Measurements from ENCODE around the gene NOCT. TPM values are rescaled to one million over a fixed set of nuclear protein-coding genes. Genes with fewer than 3 reads are reported as not detected.

The NOCT gene, protein sequence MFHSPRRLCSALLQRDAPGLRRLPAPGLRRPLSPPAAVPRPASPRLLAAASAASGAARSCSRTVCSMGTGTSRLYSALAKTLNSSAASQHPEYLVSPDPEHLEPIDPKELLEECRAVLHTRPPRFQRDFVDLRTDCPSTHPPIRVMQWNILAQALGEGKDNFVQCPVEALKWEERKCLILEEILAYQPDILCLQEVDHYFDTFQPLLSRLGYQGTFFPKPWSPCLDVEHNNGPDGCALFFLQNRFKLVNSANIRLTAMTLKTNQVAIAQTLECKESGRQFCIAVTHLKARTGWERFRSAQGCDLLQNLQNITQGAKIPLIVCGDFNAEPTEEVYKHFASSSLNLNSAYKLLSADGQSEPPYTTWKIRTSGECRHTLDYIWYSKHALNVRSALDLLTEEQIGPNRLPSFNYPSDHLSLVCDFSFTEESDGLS
- total RNA-seq: 4.2 TPM
- polyA plus RNA-seq (ENCODE audit: insufficient read depth in 1 of 8, insufficient read length in 8 of 8, low replicate concordance in 1 of 8): 1 to 10 TPM; 2.8 to 3.9 (median 3.2) TPM
- long read RNA-seq, donor 1: 0 reads
- long read RNA-seq, donor 2: 0 reads
- long read RNA-seq, donor 3, partial matches to known transcripts: 16 of 35 reads
- long read RNA-seq, donor 3, other reads (novel, unspliced or antisense): 19 of 35 reads
- long read RNA-seq, donor 4: 0 reads
- long read RNA-seq, donor 5, partial matches to known transcripts: 0 of 5 reads
- long read RNA-seq, donor 5, other reads (novel, unspliced or antisense): 0 of 5 reads
- long read RNA-seq, donor 6, partial matches to known transcripts: 17 of 30 reads
- long read RNA-seq, donor 6, other reads (novel, unspliced or antisense): 12 of 30 reads
- long read RNA-seq, donor 7, partial matches to known transcripts: 0 of 1 reads
- long read RNA-seq, donor 7, other reads (novel, unspliced or antisense): 0 of 1 reads
- long read RNA-seq, donor 8: 0 reads
- long read RNA-seq, donor 9, partial matches to known transcripts: 0 of 1 reads
- long read RNA-seq, donor 9, other reads (novel, unspliced or antisense): 0 of 1 reads
- long read RNA-seq, donor 10, partial matches to known transcripts: 30 of 31 reads
- long read RNA-seq, donor 10, other reads (novel, unspliced or antisense): 0 of 31 reads
- long read RNA-seq, donor 11: 0 reads

DNA sequence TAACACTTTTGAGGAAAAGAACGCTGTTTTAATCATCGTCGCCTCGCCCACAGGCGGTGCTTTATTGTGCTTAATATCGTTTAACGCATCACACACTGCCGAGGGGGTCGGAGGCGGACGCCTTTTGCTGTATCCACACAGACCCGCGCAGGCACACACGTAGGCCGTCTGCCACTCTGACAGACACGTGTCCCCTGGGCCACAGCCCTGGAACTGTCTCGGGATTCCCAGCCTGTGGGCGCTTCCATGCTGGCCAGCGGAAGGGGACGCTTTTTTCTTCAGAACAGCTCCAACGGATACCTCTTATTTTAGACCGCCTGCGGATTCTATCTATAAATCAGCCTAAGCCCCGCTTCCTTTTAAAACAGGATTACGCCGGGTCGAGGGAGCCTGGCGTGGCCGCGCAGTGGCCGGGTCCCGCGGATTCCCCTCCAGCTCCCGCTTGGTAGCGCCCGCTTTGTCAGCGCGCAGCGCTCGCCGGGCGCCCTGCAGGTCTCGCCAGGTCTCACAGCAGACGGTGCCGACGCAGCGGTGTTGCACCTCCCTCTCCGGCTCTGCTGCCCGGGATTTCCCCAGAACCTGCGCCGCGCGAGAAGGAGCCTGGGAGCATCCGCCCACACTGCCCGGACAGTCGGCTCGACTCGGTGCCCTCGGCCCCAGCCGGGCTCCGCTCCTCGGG is at the start of gene NOCT:
Gene NOCT, plus strand, starts transcription at position 513 of the 679 bp plus-strand sequence. CDS start 201 bp downstream, outside the sequence.
- 0% methylated on average over 60 of the region's 62 CpGs for WGBS (ENCODE audit: insufficient coverage)
- peak; percentile 94 for DNase-seq
- peak within 1 kb of the TSS; percentile 68 for H3K4me3 ChIP-seq (ENCODE audit: low read length)
- H3K9me3 ChIP-seq (replicated peaks; ENCODE audit: control insufficient read depth, low read depth, low read length): no peaks in the 10 kb centered on the region
- no peaks in the 10 kb centered on the region for H3K36me3 ChIP-seq (ENCODE audit: control insufficient read depth, insufficient read depth, low read length)
- no peaks in the 10 kb centered on the region for H3K27me3 ChIP-seq (ENCODE audit: control insufficient read depth, insufficient read depth, low read length)
- peaks cover 13% of the 10 kb centered on the region for H3K4me1 ChIP-seq (ENCODE audit: control insufficient read depth, insufficient read depth, low read length)
- peak within 1 kb of the TSS; percentile 91 for H3K27ac ChIP-seq (ENCODE audit: low read length)

DNA sequence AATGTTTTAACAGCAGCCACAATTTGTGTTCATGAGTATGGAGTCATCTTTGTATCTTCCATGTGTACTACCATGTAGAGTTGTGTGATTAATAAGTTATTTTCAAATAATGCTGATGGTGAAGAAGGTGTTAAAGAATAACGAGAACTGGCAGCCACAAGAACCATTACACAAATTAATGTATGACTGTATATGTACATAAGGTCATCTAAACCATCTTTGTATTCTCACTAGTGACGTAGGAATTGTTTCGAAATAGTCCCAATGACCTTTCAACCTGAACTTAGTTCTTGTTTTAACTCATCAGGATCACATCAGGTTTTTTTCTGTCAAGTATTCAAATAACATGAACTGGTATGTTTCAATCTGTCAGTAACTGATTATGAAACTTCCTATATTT is 48.3 kb upstream of the NOCT start:
- no peak overlapping the region for H3K4me3 ChIP-seq (ENCODE audit: low read length)
- DNase-seq: no peak
- H3K36me3 ChIP-seq (ENCODE audit: control insufficient read depth, insufficient read depth, low read length): no peaks in the 10 kb centered on the region
- H3K27me3 ChIP-seq (ENCODE audit: control insufficient read depth, insufficient read depth, low read length): no peaks in the 10 kb centered on the region
- no CpG with 5 or more reads among the region's 3 CpGs for WGBS (ENCODE audit: insufficient coverage)
- no peaks in the 10 kb centered on the region for H3K4me1 ChIP-seq (ENCODE audit: control insufficient read depth, insufficient read depth, low read length)
- no peak overlapping the region for H3K27ac ChIP-seq (ENCODE audit: low read length)
- H3K9me3 ChIP-seq (replicated peaks; ENCODE audit: control insufficient read depth, low read depth, low read length): no peaks in the 10 kb centered on the region

DNA sequence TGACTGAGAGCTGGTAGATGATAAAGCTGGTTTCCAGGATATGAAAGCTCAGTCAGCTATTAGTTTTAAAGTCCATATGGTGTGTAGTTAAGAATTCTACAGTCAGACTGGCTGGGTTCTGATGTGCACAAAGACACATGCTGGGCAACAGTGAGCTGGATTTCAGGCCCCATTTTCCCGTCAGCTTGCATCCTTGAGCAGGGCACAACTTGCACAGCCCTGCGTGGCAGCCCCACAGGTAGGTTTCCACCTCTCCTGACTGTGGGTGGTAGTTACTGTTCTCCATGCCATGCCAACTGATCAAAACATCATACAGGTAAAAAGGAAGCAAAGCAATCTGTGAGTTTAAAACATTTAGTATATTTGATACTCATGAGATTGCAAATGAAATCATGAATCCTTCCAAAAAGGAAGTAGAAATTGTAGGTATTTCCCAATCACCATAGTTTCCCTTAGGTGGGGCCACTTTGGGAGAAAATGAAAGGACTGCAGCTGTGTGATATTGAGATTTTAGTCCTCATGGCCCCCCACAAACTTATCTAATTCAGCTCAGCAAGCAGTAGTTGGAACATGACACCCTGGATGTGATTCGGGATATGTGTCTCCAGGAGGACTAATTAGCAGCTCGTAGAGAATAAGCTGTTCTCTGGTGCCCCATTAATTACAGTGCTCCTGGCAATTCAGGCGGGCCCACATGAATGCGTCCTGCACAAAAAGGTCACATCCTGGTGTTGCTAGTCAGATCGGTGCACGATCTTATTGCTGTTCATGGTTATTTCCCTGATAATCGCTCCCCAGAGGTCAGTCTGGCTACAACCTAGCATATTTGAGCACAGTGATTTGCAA is 42.4 kb upstream of the NOCT start:
- no peaks in the 10 kb centered on the region for H3K9me3 ChIP-seq (replicated peaks; ENCODE audit: control insufficient read depth, low read depth, low read length)
- H3K4me1 ChIP-seq (ENCODE audit: control insufficient read depth, insufficient read depth, low read length): peaks cover 4% of the 10 kb centered on the region
- no peak overlapping the region for H3K27ac ChIP-seq (ENCODE audit: low read length)
- H3K4me3 ChIP-seq (ENCODE audit: low read length): no peak overlapping the region
- 10% methylated on average over 7 of the region's 9 CpGs for WGBS (ENCODE audit: insufficient coverage)
- H3K27me3 ChIP-seq (ENCODE audit: control insufficient read depth, insufficient read depth, low read length): no peaks in the 10 kb centered on the region
- DNase-seq: peak; percentile 54
- H3K36me3 ChIP-seq (ENCODE audit: control insufficient read depth, insufficient read depth, low read length): no peaks in the 10 kb centered on the region

DNA sequence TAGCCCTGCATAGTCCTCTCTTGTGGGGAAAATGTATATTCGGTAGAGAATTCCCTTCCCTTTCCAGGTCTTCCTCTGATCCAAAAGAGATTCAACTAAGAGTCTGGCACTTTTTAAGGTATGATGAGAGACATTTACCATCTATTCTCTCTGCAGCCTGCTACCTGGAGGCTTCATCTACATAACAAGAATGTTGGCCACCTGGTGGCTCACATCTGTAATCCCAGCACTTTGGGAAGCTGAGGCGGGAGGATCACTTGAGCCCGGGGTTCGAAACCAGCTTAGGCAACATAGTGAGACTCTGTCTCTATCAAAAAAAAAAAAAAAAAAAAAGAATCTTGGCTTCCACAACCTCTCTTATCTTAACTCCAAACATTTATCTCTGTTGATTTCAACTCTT is 40.4 kb upstream of the NOCT start:
- no peak overlapping the region for H3K27ac ChIP-seq (ENCODE audit: low read length)
- DNase-seq: no peak
- no CpG with 5 or more reads among the region's 4 CpGs for WGBS (ENCODE audit: insufficient coverage)
- peaks cover 4% of the 10 kb centered on the region for H3K4me1 ChIP-seq (ENCODE audit: control insufficient read depth, insufficient read depth, low read length)
- H3K9me3 ChIP-seq (replicated peaks; ENCODE audit: control insufficient read depth, low read depth, low read length): no peaks in the 10 kb centered on the region
- H3K4me3 ChIP-seq (ENCODE audit: low read length): no peak overlapping the region
- no peaks in the 10 kb centered on the region for H3K36me3 ChIP-seq (ENCODE audit: control insufficient read depth, insufficient read depth, low read length)
- no peaks in the 10 kb centered on the region for H3K27me3 ChIP-seq (ENCODE audit: control insufficient read depth, insufficient read depth, low read length)

DNA sequence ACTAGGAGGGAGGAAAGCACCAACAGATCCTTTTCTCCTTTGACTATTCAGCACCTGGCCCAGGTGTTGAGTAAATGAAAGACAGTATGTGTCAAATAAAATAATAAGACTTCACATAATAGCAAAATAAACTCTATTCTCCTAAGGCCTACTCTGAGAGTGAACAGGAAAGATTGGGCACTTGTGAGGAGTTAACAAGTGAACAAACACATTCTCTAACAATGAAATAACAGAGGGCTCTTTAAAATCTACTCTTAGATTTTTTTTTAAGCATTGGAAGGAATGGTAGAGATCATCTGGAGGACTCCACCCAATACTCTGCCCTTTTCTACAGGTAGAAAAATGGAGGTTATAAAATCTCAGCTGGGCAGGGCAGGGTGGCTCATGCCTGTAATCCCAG is 39.1 kb upstream of the NOCT start:
- Histone ChIP-seq H3K4me3 (ENCODE audit: low read length) (no peak overlapping the region), H3K4me1 (ENCODE audit: control insufficient read depth, insufficient read depth, low read length) (peaks cover 4% of the 10 kb centered on the region), H3K36me3 (ENCODE audit: control insufficient read depth, insufficient read depth, low read length) (no peaks in the 10 kb centered on the region), H3K9me3 (replicated peaks; ENCODE audit: control insufficient read depth, low read depth, low read length) (no peaks in the 10 kb centered on the region), H3K27me3 (ENCODE audit: control insufficient read depth, insufficient read depth, low read length) (no peaks in the 10 kb centered on the region), H3K27ac (ENCODE audit: low read length) (no peak overlapping the region)
- no peak for DNase-seq

DNA sequence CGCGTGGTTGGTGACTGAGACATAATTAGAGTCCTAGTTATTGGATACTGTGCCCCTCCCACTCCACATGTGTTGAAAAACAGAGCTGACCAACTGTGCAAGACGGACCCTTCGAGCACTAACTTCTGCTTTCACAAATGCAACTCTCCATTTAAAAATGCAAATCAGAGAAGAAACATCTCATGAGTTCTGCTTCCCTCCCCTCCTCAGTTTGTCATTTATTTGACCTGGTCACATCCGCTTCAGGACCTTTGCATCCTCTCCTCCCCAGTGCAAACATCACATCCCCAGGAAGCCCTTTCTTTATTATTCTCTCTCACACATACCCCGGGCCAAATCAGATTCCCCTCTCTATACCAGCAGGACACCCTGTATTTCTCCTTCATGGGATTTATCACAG is 38.1 kb upstream of the NOCT start:
- DNase-seq: no peak
- 73% methylated on average over 3 of the region's 6 CpGs for WGBS (ENCODE audit: insufficient coverage)
- H3K4me3 ChIP-seq (ENCODE audit: low read length): no peak overlapping the region
- no peak overlapping the region for H3K27ac ChIP-seq (ENCODE audit: low read length)
- H3K36me3 ChIP-seq (ENCODE audit: control insufficient read depth, insufficient read depth, low read length): no peaks in the 10 kb centered on the region
- H3K4me1 ChIP-seq (ENCODE audit: control insufficient read depth, insufficient read depth, low read length): peaks cover 4% of the 10 kb centered on the region
- H3K9me3 ChIP-seq (replicated peaks; ENCODE audit: control insufficient read depth, low read depth, low read length): no peaks in the 10 kb centered on the region
- no peaks in the 10 kb centered on the region for H3K27me3 ChIP-seq (ENCODE audit: control insufficient read depth, insufficient read depth, low read length)

DNA sequence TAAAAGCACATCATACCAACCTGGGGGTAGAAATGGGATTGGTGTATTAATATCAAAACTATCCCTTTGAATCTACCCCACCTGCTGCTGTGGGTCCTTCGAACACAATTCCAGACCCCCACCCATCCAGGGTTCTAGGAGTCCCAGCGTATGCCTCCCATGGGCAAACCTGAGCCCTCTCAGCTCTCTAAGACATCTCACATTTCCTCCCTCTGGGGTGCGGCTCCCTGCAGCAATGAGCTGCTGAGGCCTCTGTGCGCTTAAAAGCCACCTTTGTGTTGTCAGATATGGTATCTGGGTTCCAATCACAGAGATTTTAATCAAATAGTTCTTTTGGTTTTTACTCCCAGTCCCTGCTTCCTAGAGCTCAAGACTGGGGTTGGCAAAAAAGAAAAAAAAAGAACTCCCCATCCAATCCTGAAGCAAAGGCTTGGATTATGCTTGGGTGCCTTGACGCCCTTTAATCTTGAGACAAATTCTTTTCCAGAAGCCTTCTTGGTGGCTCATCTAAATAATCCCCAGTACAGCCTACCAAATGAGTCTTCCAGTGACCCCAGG is 37.5 kb upstream of the NOCT start:
- peaks cover 4% of the 10 kb centered on the region for H3K4me1 ChIP-seq (ENCODE audit: control insufficient read depth, insufficient read depth, low read length)
- no peaks in the 10 kb centered on the region for H3K9me3 ChIP-seq (replicated peaks; ENCODE audit: control insufficient read depth, low read depth, low read length)
- DNase-seq: no peak
- H3K27ac ChIP-seq (ENCODE audit: low read length): no peak overlapping the region
- no peaks in the 10 kb centered on the region for H3K27me3 ChIP-seq (ENCODE audit: control insufficient read depth, insufficient read depth, low read length)
- no peaks in the 10 kb centered on the region for H3K36me3 ChIP-seq (ENCODE audit: control insufficient read depth, insufficient read depth, low read length)
- 79% methylated on average over 3 of the region's 5 CpGs for WGBS (ENCODE audit: insufficient coverage)
- H3K4me3 ChIP-seq (ENCODE audit: low read length): no peak overlapping the region

DNA sequence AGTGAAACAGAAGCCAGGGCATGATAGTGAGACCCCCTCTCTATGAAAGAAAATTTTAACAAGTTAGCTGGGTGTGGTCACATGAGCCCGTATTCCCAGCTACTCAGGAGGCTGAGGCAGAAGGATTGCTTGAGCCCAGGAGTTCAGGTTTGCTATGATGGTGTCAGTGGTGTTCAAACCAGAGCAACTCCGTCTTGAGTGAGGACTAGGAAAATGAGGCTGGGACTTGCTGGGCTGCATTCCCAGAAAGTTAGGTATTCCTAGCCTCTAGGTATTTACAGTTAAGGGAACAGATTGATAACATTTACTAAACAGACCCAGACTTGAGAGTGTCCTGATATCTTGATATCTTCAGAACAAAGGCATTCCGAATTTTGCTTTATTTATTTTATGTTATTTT is 37.0 kb upstream of the NOCT start:
- no peaks in the 10 kb centered on the region for H3K27me3 ChIP-seq (ENCODE audit: control insufficient read depth, insufficient read depth, low read length)
- WGBS (ENCODE audit: insufficient coverage): 79% methylated on average over 2 of the region's 3 CpGs
- peaks cover under 1% of the 10 kb centered on the region for H3K4me1 ChIP-seq (ENCODE audit: control insufficient read depth, insufficient read depth, low read length)
- H3K4me3 ChIP-seq (ENCODE audit: low read length): no peak overlapping the region
- DNase-seq: no peak
- no peaks in the 10 kb centered on the region for H3K36me3 ChIP-seq (ENCODE audit: control insufficient read depth, insufficient read depth, low read length)
- H3K27ac ChIP-seq (ENCODE audit: low read length): no peak overlapping the region
- H3K9me3 ChIP-seq (replicated peaks; ENCODE audit: control insufficient read depth, low read depth, low read length): no peaks in the 10 kb centered on the region

DNA sequence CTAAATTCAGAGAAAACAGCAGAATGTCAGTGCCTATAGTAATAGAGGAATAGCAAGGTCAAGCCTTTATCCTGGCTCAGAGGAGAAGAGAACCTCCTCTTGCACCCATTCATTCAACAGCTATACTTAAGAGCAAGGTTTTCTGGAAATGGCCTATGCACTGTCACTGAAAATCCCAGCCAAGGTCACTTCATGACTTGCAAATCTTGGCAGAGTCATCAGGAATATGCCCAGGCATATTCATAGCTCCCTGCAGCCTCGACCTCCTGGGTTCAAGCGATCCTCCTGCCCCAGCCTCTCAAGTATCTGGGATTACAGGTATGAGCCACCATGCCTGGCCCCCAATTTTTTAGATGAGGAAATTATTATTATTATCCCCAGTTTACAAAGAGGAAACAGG is 35.8 kb upstream of the NOCT start:
- no peak overlapping the region for H3K4me3 ChIP-seq (ENCODE audit: low read length)
- no peak for DNase-seq
- H3K36me3 ChIP-seq (ENCODE audit: control insufficient read depth, insufficient read depth, low read length): no peaks in the 10 kb centered on the region
- no peak overlapping the region for H3K27ac ChIP-seq (ENCODE audit: low read length)
- no CpG with 5 or more reads among the region's 2 CpGs for WGBS (ENCODE audit: insufficient coverage)
- H3K9me3 ChIP-seq (replicated peaks; ENCODE audit: control insufficient read depth, low read depth, low read length): no peaks in the 10 kb centered on the region
- H3K4me1 ChIP-seq (ENCODE audit: control insufficient read depth, insufficient read depth, low read length): no peaks in the 10 kb centered on the region
- H3K27me3 ChIP-seq (ENCODE audit: control insufficient read depth, insufficient read depth, low read length): no peaks in the 10 kb centered on the region

All from muscle of leg (tissue), 16 donors.